Panc1 (cell line): ENCODE data around the gene TCF20. TPM values are rescaled to one million over a fixed set of nuclear protein-coding genes. Genes with fewer than 3 reads are reported as not detected.

Experiments used
- ATAC-seq: fragments of 200-7000 bp; cut with Tn5 transposase; 2 replicates; pipeline ENCODE4 v1.9.1; 2020; ENCODE audit warnings: mild to moderate bottlenecking, moderate library complexity
- BruUV-seq: library from RNA; stranded (reverse); fragments of 400-500 nt; replicated peaks from 2 replicates; lab custom pipeline; 2021; lab: Mats Ljungman, UMichigan
- CTCF ChIA-PET: fragments of 300-600 bp; sonication (Branson Sonifier 250); formaldehyde crosslinking; loops from one replicate; lab custom pipeline; 2022; ENCODE audit warnings: antibody characterized with exemption; lab: Charles Lee
- POLR2A ChIA-PET: fragments of 300-600 bp; sonication (Branson Sonifier 250); formaldehyde crosslinking; loops from one replicate; lab custom pipeline; 2022; ENCODE audit warnings: antibody characterized with exemption; lab: Charles Lee
- DNase-seq: peaks from one replicate; pipeline ENCODE4 v3.0.0-alpha.2; 2010; ENCODE audit warnings: low read depth, low spot score
- H3K27ac ChIP-seq: 2 replicates; pipeline ENCODE4 v1.5.1; 2011; ENCODE audit warnings: mild to moderate bottlenecking, low read length, inconsistent platforms
- H3K27me3 ChIP-seq: fragments of 200-500 bp; sonication (Bioruptor generic); 2 replicates; pipeline ENCODE4 v1.6.0; 2014; ENCODE audit warnings: low read length, inconsistent platforms; ENCODE audit not compliant: control insufficient read depth, insufficient read depth
- H3K36me3 ChIP-seq: fragments of 200-500 bp; sonication (Bioruptor generic); 2 replicates; pipeline ENCODE4 v1.5.1; 2014; ENCODE audit warnings: inconsistent platforms, mild to moderate bottlenecking, low read length, moderate library complexity; ENCODE audit not compliant: control insufficient read depth, insufficient read depth
- H3K4me1 ChIP-seq: 2 replicates; pipeline ENCODE4 v1.5.1; 2011; ENCODE audit warnings: inconsistent platforms, mild to moderate bottlenecking, low read length, moderate library complexity; ENCODE audit not compliant: control insufficient read depth, insufficient read depth
- H3K4me3 ChIP-seq, 2 experiments: 2 replicates each; pipeline ENCODE4 v1.5.1; 2011 to 2012; ENCODE audit warnings: low read depth in 2 of 2, low read length in 2 of 2, mild to moderate bottlenecking in 2 of 2, inconsistent platforms in 1 of 2, moderate library complexity in 1 of 2
- H3K9me3 ChIP-seq: fragments of 200-500 bp; sonication (Bioruptor generic); 2 replicates; pipeline ENCODE4 v1.5.1; 2014; ENCODE audit warnings: low read depth, mild to moderate bottlenecking, inconsistent platforms, low read length, moderate library complexity; ENCODE audit not compliant: control insufficient read depth, insufficient read depth
- CTCF ChIP-seq: fragments of 450-650 bp; IDR thresholded peaks from 2 replicates; pipeline ENCODE4 v1.5.1; 2017; ENCODE audit warnings: mild to moderate bottlenecking
- POLR2AphosphoS5 ChIP-seq: IDR thresholded peaks from 2 replicates; pipeline ENCODE4 v1.6.1; 2012; ENCODE audit warnings: mild to moderate bottlenecking, low read depth, low read length, moderate library complexity
- SIN3A ChIP-seq: IDR thresholded peaks from 2 replicates; pipeline ENCODE4 v1.6.1; 2012; ENCODE audit warnings: low read depth, mild to moderate bottlenecking, low read length, moderate library complexity, borderline replicate concordance; ENCODE audit not compliant: insufficient read depth
- TCF7L2 ChIP-seq: IDR thresholded peaks from 2 replicates; pipeline ENCODE4 v1.6.1; 2011; ENCODE audit warnings: mild to moderate bottlenecking, low read depth, low read length, inconsistent platforms
- in situ Hi-C: cut with HindIII; loops from 2 replicates; pipeline ENCODE4 v1.10.0; 2016; ENCODE audit warnings: low sequenced_read_pairs, low pct_unique_long_range_greater_than_20kb
- intact Hi-C: fragments of 100-400 bp; cut with micrococcal nuclease; formaldehyde crosslinking; loops from one replicate; pipeline ENCODE4 v1.10.0; 2022; ENCODE audit not compliant: unreplicated experiment
- total RNA-seq: library from RNA; stranded (reverse); gene quantifications from one replicate; pipeline ENCODE4 v1.2.1, GENCODE V29; 2021; ENCODE audit not compliant: unreplicated experiment
- TF ChIP-seq, protein P1 (sequence below), 2 experiments: IDR thresholded peaks; 2 replicates each; pipeline ENCODE4 v1.6.1; 2011 to 2012; ENCODE audit warnings: low read depth in 2 of 2, control low read depth in 1 of 2, low read length in 1 of 2, mild to moderate bottlenecking in 1 of 2, moderate library complexity in 1 of 2; ENCODE audit not compliant: insufficient read depth in 1 of 2

TCF20 gene
- total RNA-seq, 1 experiment from 2014 or later: 79.8 TPM

- Histone ChIP-seq H3K36me3 (no peaks in the 10 kb centered on the region), H3K4me3 (no peak overlapping the region), H3K27ac (no peak overlapping the region), H3K9me3 (no peaks in the 10 kb centered on the region), H3K4me1 (peaks cover 25% of the 10 kb centered on the region), H3K27me3 (no peaks in the 10 kb centered on the region)
- ChIA-PET CTCF (no interaction called here), POLR2A (no interaction called here)
- in situ Hi-C loops: no loop called here
- DNase-seq (no peak), ATAC-seq (no peak)
- intact Hi-C loops: no loop called here
- TF ChIP-seq SIN3A: no peak
- TF ChIP-seq CTCF: no peak
- no TSS peak for BruUV-seq
These were observed 42.8 kb upstream of the TCF20 start for GRCh38 chr22:42313204-42313603.

GRCh38 chr22:42310291-42311015 is 40.0 kb upstream of the TCF20 start:
- intact Hi-C loops: no loop called here
- ATAC-seq: no peak
- no peaks in the 10 kb centered on the region for H3K36me3 ChIP-seq
- in situ Hi-C loops: no loop called here
- H3K4me1 ChIP-seq: peaks cover 22% of the 10 kb centered on the region
- ChIA-PET POLR2A (no interaction called here), CTCF (no interaction called here)
- no peak for TF ChIP-seq CTCF
- TF ChIP-seq POLR2AphosphoS5: no peak
- TF ChIP-seq, protein P1, sequence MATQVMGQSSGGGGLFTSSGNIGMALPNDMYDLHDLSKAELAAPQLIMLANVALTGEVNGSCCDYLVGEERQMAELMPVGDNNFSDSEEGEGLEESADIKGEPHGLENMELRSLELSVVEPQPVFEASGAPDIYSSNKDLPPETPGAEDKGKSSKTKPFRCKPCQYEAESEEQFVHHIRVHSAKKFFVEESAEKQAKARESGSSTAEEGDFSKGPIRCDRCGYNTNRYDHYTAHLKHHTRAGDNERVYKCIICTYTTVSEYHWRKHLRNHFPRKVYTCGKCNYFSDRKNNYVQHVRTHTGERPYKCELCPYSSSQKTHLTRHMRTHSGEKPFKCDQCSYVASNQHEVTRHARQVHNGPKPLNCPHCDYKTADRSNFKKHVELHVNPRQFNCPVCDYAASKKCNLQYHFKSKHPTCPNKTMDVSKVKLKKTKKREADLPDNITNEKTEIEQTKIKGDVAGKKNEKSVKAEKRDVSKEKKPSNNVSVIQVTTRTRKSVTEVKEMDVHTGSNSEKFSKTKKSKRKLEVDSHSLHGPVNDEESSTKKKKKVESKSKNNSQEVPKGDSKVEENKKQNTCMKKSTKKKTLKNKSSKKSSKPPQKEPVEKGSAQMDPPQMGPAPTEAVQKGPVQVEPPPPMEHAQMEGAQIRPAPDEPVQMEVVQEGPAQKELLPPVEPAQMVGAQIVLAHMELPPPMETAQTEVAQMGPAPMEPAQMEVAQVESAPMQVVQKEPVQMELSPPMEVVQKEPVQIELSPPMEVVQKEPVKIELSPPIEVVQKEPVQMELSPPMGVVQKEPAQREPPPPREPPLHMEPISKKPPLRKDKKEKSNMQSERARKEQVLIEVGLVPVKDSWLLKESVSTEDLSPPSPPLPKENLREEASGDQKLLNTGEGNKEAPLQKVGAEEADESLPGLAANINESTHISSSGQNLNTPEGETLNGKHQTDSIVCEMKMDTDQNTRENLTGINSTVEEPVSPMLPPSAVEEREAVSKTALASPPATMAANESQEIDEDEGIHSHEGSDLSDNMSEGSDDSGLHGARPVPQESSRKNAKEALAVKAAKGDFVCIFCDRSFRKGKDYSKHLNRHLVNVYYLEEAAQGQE (IDR thresholded peaks at IDR 0.05; ENCODE audit: insufficient read depth in 1 of 2, low read depth in 2 of 2, low read length in 1 of 2): no peak
- TF ChIP-seq SIN3A: no peak
- TF ChIP-seq TCF7L2: no peak
- H3K9me3 ChIP-seq: no peaks in the 10 kb centered on the region
- H3K27me3 ChIP-seq: no peaks in the 10 kb centered on the region
- DNase-seq: no peak
- H3K27ac ChIP-seq: no peak overlapping the region
- BruUV-seq: no TSS peak
- no peak overlapping the region for H3K4me3 ChIP-seq
